NCI-H1694 treated with DMSO at 0.1 percent for 48 hours (cell line): ENCODE data around the gene PXMP4.

ENCODE experiments used
- DNase-seq: peaks from one replicate; lab custom pipeline; 2025; lab: John Stamatoyannopoulos, UW

The PXMP4 gene

DNA sequence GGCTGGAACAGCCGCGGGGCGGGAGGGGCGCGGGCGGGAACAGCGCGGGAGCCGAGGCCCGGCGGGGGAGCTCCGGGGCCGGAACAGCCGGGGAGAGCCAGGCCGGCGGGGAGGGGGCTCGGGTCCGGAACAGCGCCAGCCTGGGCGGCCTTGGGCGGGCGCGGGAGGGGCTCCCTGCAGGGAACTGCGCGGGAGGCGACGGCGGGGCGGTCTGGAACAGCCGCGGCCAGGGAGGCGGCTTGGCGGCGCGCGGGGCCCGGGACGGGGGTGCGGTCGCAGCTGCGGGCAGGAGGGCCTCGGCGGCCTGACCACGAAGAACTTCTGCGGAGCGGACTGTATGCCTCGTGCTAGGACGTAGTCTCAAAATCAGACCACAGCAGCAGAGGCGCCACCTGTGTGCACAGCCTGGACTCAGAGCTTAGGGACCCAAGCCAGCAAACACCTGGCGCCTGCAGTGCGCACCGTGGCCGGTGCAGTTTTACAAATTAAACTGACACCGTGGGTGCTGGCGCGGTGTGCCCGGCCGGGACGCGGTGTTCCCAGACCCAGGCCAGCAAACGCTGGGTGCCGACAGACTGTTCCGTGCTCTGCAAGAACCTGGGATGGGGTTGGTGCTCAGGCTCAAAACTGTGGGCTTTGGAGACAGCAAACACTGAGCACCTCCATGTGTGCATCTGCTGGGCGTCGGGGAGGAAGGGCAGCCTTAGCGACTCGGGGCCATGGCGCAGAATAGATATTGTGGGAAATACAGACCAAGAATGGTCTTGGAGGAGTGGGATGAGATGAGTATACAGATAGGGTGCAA is 12.3 kb upstream of the PXMP4 start:
- peak; percentile 73 for DNase-seq

DNA sequence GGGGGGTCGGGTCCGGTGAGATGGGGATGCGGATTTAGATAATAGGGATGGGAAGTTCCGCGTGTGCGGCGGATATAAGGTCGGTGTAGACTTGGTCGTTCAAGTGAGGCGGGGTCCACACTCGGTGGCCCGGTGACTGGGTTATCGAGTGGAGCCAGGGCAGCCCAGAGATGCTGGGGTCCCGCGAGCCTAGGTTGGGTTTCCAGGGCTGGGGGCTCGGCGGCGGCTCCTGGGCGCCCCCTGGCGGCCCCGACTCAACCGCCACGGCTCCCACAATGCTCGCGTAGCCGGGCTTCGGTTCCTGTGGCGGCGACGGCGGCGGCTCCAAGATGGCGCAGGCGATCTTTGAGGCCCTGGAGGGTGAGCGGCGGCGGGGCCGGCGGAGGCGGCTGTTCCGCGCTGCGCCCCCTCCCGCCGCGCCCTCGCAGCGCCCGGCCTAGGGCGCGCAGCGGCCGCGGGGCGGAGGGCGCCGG is 11.6 kb upstream of the PXMP4 start, which contains the start of gene ZNF341:
TSS of gene ZNF341 (plus strand) at position 304 of the 473 bp plus-strand sequence. CDS start at position 330, 26 bp downstream.
- DNase-seq: peak; percentile 73

DNA sequence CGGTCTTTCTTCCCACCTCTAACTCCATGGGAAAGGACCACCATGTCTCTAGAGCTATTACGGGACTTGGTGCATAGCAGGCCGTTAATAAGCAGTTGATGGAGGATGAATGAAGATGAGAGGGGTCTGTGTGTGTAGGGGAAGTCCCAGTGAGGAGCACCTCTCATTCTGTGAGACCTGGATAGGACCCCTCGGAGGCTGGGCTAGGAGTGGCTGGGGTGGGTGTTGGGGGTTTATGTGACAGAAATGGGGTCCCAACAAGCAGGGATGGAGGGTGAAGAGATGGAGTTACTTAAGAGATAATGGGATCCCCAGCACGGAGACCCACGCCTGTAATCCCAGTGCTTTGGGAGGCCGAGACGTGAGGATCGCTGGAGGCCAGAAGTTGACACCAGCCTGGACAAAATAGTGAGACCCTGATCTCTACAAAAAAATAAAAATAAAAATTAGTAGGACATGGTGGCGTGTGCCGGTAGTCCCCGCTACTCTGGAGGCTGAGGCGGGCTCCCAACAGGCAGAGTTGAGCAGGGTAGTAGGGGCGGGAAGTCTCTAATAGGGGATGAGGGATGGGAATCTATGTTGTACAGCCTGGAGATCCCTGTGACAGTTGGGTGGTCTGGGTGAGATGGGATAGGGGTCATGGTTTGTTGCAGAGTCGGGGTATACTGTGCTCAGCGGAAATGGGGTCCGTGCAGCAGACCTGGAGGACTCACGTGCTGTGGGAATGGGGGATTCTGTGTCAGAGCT is 11.0 kb upstream of the PXMP4 start:
- DNase-seq: no peak

DNA sequence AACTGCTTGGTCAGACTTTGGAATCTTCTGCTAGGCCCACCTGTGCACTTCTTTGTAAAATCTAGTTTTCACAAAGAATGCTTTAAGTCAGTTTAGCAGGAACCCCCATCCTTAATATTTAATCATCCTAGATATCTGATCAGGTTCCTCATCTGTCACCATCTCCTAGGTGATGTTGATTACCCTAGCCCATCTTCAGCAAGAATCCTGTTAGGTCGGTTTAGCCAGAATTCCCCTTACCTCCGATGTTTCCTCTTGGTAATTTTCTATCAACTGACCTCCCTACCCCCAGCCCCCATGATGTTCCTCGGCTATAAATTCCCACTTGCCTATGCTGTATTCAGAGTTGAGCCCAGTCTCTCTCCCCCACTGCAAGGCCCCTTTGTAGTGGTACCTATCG is 9.0 kb upstream of the PXMP4 start:
- no peak for DNase-seq

- no peak for DNase-seq
Observed at GRCh38 chr20:33728463-33728862, 8.4 kb upstream of the PXMP4 start.

DNA sequence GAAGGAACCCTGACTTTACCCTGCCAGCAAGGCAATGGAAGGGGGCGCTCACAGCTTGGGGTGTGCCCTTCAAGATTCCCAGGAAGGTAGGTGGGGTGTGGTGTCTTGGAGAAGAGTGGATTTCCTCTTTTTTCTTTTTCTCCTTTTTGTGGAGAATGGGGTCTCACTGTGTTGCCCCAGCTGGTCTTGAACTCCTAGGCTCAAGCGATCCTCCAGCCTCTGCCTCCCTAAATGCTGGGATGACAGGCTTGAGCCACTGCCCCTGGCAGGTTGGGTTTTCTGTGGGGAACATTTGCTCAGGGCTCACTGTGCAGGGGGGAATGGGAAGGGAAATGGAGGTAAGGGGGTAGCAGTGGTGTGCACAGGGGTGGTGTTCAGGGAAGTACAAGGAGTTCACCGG is 7.7 kb upstream of the PXMP4 start:
- DNase-seq: no peak

DNA sequence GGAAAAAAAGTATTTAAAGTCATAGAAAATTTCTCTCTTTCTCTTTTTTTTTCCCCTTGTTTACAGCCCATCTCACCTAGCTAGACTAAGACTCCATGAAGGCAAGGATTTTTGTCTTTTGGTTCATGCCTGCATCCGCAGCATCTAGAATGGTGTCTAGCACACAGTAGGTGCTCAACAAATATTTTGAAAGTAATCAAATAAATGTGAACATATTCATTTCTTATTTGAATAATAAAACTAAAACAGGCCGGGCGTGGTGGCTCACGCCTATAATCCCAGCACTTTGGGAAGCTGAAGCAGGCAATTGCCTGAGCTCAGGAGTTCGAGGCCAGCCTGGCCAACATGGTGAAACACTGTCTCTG is 7.0 kb upstream of the PXMP4 start:
- DNase-seq: no peak

DNA sequence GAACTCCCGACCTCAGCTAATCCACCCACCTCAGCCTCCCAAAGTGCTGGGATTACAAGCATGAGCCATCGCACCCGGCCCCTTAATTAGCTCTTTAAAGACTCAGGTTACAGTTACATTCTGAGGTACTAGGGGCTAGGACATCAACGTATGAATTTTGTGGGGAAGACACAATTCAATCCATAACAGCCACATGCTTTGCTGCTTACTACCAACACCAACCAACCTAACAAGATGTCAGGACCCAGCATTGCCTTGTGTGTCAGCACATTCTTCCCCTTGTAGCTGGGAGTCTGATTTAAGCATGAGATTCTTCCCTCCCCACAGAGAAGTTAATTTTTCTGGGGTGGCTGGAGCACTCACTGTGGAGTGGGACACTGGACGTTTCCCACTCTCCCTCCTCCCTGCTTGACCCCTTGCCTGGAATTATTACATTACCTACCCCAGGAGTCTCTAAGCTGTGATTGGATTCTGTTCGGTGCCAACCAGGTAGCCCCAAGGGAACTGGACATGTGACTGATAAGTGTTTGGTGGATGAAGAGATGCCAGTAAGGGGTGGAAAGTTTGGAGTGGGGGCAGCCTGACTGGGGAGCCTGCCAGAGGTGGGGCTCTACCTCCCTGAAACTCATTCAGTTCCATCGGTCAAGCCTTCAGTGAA is 5.6 kb upstream of the PXMP4 start:
- DNase-seq: no peak

- no peak for DNase-seq
Observed at GRCh38 chr20:33724439-33725094, 4.5 kb upstream of the PXMP4 start.

- DNase-seq: no peak
Observed at GRCh38 chr20:33721391-33722140, 1.5 kb upstream of the PXMP4 start.

DNA sequence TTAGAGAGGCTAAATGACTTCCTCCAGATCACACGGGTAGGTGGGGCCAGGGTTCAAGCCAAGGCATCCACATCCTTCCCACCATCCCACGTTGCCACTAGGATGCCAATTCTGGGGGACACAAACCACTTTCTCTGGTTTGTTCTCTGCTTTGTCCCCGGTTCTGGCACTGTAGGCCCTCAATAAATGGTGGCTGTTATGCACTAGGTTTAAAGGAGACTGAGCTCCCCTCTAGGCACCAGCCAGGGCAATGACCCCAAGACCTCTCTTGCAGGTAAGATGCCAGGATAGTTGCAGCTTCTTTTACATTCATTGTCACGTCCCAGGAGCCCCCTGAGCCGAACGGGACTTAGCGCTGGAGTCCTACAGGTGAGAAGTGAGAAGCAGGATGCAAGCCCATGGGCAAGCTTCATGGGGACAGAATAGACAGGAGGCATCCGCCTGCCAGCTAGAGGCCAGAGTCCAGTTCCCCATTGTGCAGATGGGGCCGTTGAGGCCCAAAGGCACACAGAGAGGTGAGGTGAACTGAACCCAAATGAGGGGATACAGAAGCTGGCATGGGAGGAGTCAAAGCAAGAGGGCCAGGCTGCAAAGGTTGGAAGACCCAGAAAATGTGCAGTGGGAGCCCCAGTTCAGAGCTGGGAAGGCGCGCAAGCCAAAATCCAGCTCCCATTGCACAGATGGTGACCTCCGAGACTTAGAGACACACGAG is 677 bp downstream of the PXMP4 start:
- DNase-seq: no peak

DNA sequence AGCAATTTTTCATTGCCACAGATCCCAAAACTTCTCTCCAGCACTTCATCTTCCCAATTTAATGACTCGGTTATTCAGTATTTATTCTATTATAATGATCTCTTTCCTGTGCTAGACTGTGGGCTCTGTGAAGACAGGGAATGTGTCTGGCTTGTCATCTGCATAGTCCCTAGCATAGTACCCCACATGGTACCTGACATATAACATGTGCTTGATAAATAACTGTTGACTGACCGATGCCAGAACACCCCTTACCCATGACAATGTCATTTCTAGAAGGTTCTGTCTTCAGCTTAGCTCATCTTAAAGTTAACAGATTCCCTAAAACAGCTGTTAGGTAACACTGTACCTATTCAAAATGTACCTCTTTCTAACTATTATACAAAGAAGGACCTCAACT is 3.6 kb downstream of the PXMP4 start:
- DNase-seq: no peak

DNA sequence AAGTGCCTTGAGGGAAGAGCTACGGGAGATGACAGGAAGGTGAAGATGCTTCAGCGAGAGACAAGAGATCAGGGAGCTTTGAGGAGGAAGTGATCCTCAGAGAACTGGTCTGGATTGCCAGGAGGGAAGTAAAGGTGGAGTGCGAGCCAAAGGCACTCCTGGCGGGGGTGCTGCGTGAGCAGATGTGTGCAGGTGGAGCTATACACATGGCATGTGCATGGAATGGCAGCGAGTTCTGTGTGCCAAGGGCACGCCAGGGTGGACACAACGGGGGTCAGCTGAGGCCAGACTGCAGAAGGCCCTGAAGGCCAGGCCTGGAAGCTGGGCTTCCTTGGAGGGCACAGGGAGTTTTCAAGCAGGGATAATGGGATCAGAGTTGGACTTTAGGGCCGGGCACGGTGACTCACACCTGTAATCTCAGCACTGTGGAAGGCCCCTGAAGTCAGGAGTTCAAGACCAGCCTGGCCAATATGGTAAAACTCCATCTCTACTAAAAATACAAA is 6.2 kb downstream of the PXMP4 start:
- DNase-seq: no peak

DNA sequence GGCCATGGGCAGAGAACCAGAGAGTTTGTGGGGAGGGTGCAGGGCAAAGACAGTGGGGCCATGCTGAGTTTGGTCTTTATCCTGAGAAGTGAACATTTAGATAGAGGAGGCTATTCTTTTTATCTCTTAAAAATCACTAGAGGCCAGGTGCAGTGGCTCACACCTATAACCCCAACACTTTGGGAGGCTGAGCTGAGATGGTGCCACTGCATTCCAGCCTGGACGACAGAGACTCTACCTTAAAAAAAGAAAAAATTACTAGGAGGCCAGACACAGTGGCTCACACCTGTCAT is 8.7 kb downstream of the PXMP4 start:
- no peak for DNase-seq

DNA sequence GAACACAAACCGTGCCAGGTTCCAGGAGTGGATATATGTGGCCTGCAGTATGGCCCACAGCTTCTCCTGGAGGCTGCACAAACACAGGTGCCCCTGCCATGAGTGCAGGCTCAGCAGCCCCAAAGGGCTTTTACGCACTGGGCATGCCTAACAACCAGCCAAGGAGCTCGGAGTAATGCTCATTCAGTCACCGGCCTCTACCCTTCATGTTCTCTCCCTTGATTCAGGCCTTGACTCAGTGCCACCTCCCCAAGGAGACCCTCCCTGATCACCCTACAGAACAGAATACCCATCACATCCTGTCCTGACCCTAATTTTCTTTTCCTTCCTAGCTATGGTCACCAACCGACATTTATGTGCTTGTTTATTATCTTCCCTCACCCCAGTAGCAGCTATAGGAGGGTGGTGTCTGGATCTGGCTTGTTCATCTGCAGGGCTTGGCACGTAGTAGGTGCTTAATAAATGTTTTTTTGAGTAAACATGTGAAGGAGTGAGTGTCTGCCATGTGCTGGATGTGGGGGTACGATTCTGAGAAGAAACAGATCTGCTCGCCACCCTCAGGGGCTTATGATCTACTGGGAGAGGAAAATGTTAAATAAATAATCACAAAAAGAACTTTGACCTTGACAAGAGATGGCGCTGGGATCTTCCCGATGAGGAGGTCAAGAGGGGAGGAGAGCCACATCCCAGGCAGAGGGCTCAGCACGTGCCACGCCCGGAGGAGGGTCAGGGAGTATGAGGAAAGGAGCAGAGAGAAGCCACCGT is 9.2 kb downstream of the PXMP4 start:
- DNase-seq: no peak

DNA sequence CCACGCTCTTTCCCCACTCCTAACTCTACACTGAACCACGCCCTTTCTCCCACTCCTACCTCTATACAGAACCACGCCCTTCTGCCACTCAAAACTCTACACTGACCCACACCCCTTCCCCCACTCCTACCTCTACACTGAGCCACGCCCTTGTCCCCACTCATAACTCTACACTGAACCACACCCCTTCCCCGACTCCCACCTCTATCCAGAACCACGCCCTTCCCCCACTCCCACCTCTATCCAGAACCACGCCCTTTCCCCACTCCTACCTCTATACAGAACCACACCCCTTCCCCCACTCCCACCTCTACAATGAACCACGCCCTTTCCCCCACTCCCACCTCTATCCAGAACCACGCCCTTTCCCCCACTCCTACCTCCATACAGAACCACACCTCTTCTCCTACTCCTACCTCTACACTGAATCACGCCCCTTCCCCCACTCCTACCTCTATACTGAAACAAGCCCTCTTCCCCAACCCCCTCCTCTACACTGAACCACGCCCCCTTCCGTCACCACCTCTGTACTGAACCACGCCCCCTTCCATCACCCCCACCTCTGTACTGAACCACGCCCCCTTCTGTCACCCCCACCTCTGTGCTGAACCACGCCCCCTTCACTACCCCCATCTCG is 10.1 kb downstream of the PXMP4 start:
- DNase-seq: no peak

DNA sequence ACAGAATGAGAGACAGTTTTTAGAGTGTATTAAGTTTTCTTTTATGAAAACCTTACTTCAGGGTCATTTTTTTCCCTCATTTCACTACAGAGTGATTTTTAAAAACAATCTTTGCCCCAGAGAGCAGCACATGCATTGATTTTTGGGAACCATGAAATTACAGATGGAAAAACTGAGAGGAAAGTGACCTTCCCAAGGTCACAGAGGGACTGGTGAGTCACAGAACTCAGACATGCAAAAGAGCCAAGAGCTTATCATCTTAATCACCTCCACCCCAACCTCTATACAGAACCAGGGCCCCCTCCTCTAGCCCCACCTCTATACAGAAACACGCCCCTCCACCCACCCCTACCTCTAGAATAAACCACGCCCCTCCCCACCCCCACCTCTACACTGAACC is 10.7 kb downstream of the PXMP4 start:
- no peak for DNase-seq

- DNase-seq: no peak
Observed at GRCh38 chr20:33707668-33708067, 12.4 kb downstream of the PXMP4 start.

DNA sequence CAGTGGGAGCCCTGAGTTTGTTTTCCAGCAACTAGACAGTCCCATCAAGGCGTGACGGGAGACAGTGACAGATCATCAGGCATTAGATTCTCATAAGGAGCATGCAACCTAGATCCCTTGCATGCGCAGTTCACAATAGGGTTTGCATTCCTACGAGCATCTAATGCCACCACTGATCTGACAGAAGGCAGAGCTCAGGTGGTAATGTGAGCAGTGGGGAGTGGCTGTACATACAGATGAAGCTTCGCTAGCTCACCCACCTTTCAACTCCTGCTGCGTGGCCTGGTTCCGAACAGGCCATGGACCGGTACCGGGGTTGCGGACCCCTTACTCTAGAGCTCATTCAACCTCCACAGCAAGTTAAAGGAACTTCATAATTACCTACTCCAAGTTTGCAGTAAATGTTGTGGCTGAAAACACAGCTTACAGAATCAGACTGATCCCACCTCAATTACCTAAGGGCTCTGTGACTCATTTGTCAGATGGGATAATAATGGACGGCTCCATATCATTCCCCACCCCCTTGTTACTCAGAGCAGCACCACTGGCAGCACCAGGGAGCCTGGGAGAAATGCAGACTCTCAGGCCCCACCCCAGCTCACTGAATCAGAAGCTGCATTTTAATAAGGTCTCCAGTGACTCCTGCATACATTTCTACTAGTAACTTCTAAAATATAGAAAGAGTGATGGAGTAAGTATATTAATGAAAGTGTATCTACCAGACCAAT is 15.7 kb downstream of the PXMP4 start:
- no peak for DNase-seq
